GM12878 (cell line): Measurements from ENCODE around the gene SMPD3. TPM values are rescaled to one million over a fixed set of nuclear protein-coding genes. Genes with fewer than 3 reads are reported as not detected.

Experiments
- ATAC-seq: fragments of 200-7000 bp; cut with Tn5 transposase; 3 replicates; pipeline ENCODE4 v1.9.1; 2020; ENCODE audit warnings: mild to moderate bottlenecking, moderate library complexity
- BruUV-seq: library from RNA; stranded (reverse); fragments of 400-500 nt; replicated peaks from 2 replicates; lab custom pipeline; 2021; lab: Mats Ljungman, UMichigan
- CTCF ChIA-PET: fragments of 300-600 bp; sonication (Branson Sonifier 250); formaldehyde crosslinking; extraction: SDS; loops from one replicate; lab custom pipeline; 2021; ENCODE audit warnings: inconsistent platforms; lab: Yijun Ruan, JAX
- POLR2A ChIA-PET: fragments of 350-600 bp; formaldehyde crosslinking; extraction: SDS; loops from one replicate; lab custom pipeline; 2021; ENCODE audit warnings: inconsistent platforms; lab: Charles Lee
- RAD21 ChIA-PET: fragments of 300-600 bp; sonication (Branson Sonifier 250); formaldehyde crosslinking; loops from one replicate; lab custom pipeline; 2023; ENCODE audit warnings: antibody characterized with exemption; ENCODE audit not compliant: unreplicated experiment; lab: Charles Lee
- SMC1A ChIA-PET: fragments of 300-600 bp; sonication (Branson Sonifier 250); formaldehyde crosslinking; loops from one replicate; lab custom pipeline; 2023; ENCODE audit not compliant: unreplicated experiment, uncharacterized antibody; lab: Charles Lee
- DNase-seq: peaks from one replicate; pipeline ENCODE4 v3.0.0-alpha.2; 2011; ENCODE audit warnings: low read depth, low spot score
- FAIRE-seq: peaks from 3 replicates; lab custom pipeline; 2011; peaks lifted over from hg19 to GRCh38; lab: Jason Lieb, UNC
- H2AFZ ChIP-seq: 2 replicates; pipeline ENCODE4 v1.6.0; 2011; ENCODE audit warnings: low read depth, low read length, control low read depth; ENCODE audit not compliant: control insufficient read depth
- H3K27ac ChIP-seq: 2 replicates; pipeline ENCODE4 v1.5.1; 2011; ENCODE audit warnings: control low read depth; ENCODE audit not compliant: control insufficient read depth, insufficient read depth
- H3K27me3 ChIP-seq, 2 experiments: replicated peaks in 1 of 2; 2 replicates each; pipeline versions ENCODE4 v1.6.0 to v1.6.1; 2011; ENCODE audit warnings: low read length in 1 of 2; ENCODE audit not compliant: control insufficient read depth in 2 of 2, insufficient read depth in 2 of 2
- H3K36me3 ChIP-seq, 2 experiments: 2 replicates each; pipeline ENCODE4 v1.5.1; 2011; ENCODE audit warnings: low read length in 1 of 2; ENCODE audit not compliant: control insufficient read depth in 2 of 2, insufficient read depth in 2 of 2
- H3K4me1 ChIP-seq: 2 replicates; pipeline ENCODE4 v1.6.1; 2011; ENCODE audit warnings: mild to moderate bottlenecking, low read length, moderate library complexity, mixed read lengths; ENCODE audit not compliant: control insufficient read depth, insufficient read depth
- H3K4me2 ChIP-seq: 2 replicates; pipeline ENCODE4 v1.6.0; 2011; ENCODE audit warnings: control low read depth; ENCODE audit not compliant: control insufficient read depth, insufficient read depth
- H3K4me3 ChIP-seq: fragments of 200-600 bp; sonication (generic); 2 replicates; pipeline ENCODE4 v1.5.1; 2016
- H3K79me2 ChIP-seq: 2 replicates; pipeline ENCODE4 v1.6.0; 2011; ENCODE audit warnings: low read length; ENCODE audit not compliant: control insufficient read depth, insufficient read depth
- H3K9ac ChIP-seq: 2 replicates; pipeline ENCODE4 v1.8.0; 2011; ENCODE audit warnings: low read length, control low read depth, mixed read lengths; ENCODE audit not compliant: control insufficient read depth, insufficient read depth
- H3K9me3 ChIP-seq: replicated peaks from 3 replicates; pipeline ENCODE4 v1.5.1; 2011; ENCODE audit warnings: mild to moderate bottlenecking, low read length; ENCODE audit not compliant: control insufficient read depth, insufficient read depth
- H4K20me1 ChIP-seq: 2 replicates; pipeline ENCODE4 v1.6.0; 2011; ENCODE audit not compliant: control insufficient read depth, insufficient read depth
- CUX1 ChIP-seq: IDR thresholded peaks from 2 replicates; pipeline ENCODE4 v1.6.1; 2012; ENCODE audit warnings: improper control_type of control experiment, low read depth, low read length; ENCODE audit not compliant: insufficient replicate concordance
- HDGF ChIP-seq: fragments of 450-650 bp; IDR thresholded peaks from 2 replicates; pipeline ENCODE4 v1.6.1; 2016; ENCODE audit warnings: antibody characterized with exemption
- WGBS: methylation state at CpG from one replicate; pipeline ENCODE4 v1.1.6; 2016; ENCODE audit warnings: low lambda C conversion rate; ENCODE audit not compliant: insufficient replicate concordance, insufficient coverage; ENCODE audit errors: missing lambda C conversion rate; 5-methylcytosine and 5-hydroxymethylcytosine counted together
- in situ Hi-C: fragments of 300-500 bp; cut with MboI; formaldehyde crosslinking; loops from 9 replicates; pipeline ENCODE4 v1.14.3; 2018; ENCODE audit warnings: mixed read lengths
- intact Hi-C: fragments of 100-400 bp; cut with micrococcal nuclease; formaldehyde crosslinking; loops from one replicate; pipeline ENCODE4 v1.14.2; 2022; ENCODE audit not compliant: unreplicated experiment
- polyA plus RNA-seq, 11 experiments: library from polyadenylated mRNA; depleted of rRNA in 4 of 11; unstranded in 6 of 11; stranded (reverse) in 5 of 11; fragments of >200 nt; fragmentation: Nextera tagmentation in 4 of 11; fragmentation: Illumina TruSeq in 1 of 11; extraction: Ambion mirVana in 4 of 11; extraction: Trizol in 1 of 11; gene quantifications; 1 replicate in 1 of 11; 2 replicates in 10 of 11; pipeline versions ENCODE4 v1.2.1 to v1.2.3, GENCODE V29; 2011 to 2016; ENCODE audit warnings: inconsistent platforms in 2 of 11, missing spikeins in 2 of 11, low read depth in 1 of 11
- total RNA-seq, 4 experiments: library from RNA; depleted of rRNA in 3 of 4; stranded (reverse); fragments of >200 nt in 3 of 4; fragmentation: Illumina TruSeq in 1 of 4; extraction: Trizol in 1 of 4; gene quantifications; 2 replicates each; pipeline versions ENCODE4 v1.2.1 to v1.2.3, GENCODE V29; 2013 to 2021

The SMPD3 gene
- total and polyA plus RNA-seq, 10 of the 15 experiments (the other 5 are each of a cell fraction or from before 2014, with no cell fraction given), result 0.04 to 2.0 (median 1.2) TPM

GRCh38 chr16:68379472-68380347 is 68.6 kb downstream of the SMPD3 start:
- Histone ChIP-seq H2AFZ (no peak overlapping the region), H3K27me3 (no peaks in the 10 kb centered on the region; a peak in 2 of 4 replicates), H3K4me2 (no peak overlapping the region), H3K4me3 (no peak overlapping the region), H3K36me3 (no peaks in the 10 kb centered on the region), H4K20me1 (no peaks in the 10 kb centered on the region), H3K27ac (no peak overlapping the region), H3K9me3 (no peaks in the 10 kb centered on the region), H3K79me2 (no peaks in the 10 kb centered on the region), H3K4me1 (peaks cover 10% of the 10 kb centered on the region), H3K9ac (no peak overlapping the region)
- intact Hi-C loops, result no loop called here
- ATAC-seq (no peak), FAIRE-seq (no peak), DNase-seq (no peak)
- POLR2A ChIA-PET, result no interaction called here
- 46% methylated on average over 18 of the region's 18 CpGs for WGBS
- BruUV-seq, result no TSS peak
- in situ Hi-C loops, result no loop called here
- SMC1A ChIA-PET, result no interaction called here
- no peak for TF ChIP-seq CUX1
- TF ChIP-seq HDGF, result no peak
- RAD21 ChIA-PET, result no interaction called here
- CTCF ChIA-PET, result interaction anchor here (1.4 to 2.0 kb wide), 2 partner anchors 10 to 131 kb away, joined by 3 to 10 read pairs; no protein-coding TSS in a partner anchor
